CD14-positive monocyte (primary cell): Measurements from ENCODE around the gene STH. TPM values are rescaled to one million over a fixed set of nuclear protein-coding genes. Genes with fewer than 3 reads are reported as not detected.

ENCODE experiments used
- DNase-seq, 3 donors: peaks; one replicate each; pipeline ENCODE4 v3.0.0-alpha.2; 2011 to 2022
- H2AFZ ChIP-seq: 2 replicates; pipeline ENCODE4 v1.6.0; 2012; ENCODE audit warnings: mild to moderate bottlenecking, low read depth, low read length, inconsistent platforms; ENCODE audit not compliant: insufficient read depth, poor library complexity, severe bottlenecking
- H3K27ac ChIP-seq, 2 donors: 1 replicate in 1 of 2; 2 replicates in 1 of 2; pipeline ENCODE4 v1.5.1; 2012 to 2013; ENCODE audit warnings: low read length in 2 of 2, control low read depth in 1 of 2, inconsistent platforms in 1 of 2, low read depth in 1 of 2, mild to moderate bottlenecking in 1 of 2
- H3K27me3 ChIP-seq, 2 donors: one replicate each; pipeline versions ENCODE4 v1.6.0 to v1.6.1; 2011 to 2013; ENCODE audit warnings: low read length in 2 of 2; ENCODE audit not compliant: control insufficient read depth in 2 of 2, insufficient read depth in 2 of 2
- H3K36me3 ChIP-seq, 2 donors: replicated peaks in 1 of 2; 1 replicate in 1 of 2; 2 replicates in 1 of 2; pipeline versions ENCODE4 v1.5.1 to v1.6.1; 2012 to 2013; ENCODE audit warnings: low read length in 2 of 2, control low read depth in 1 of 2, inconsistent platforms in 1 of 2, mild to moderate bottlenecking in 1 of 2; ENCODE audit not compliant: insufficient read depth in 2 of 2, control insufficient read depth in 1 of 2
- H3K4me1 ChIP-seq, 2 donors: 1 replicate in 1 of 2; 2 replicates in 1 of 2; pipeline versions ENCODE4 v1.5.1 to v1.6.1; 2012 to 2013; ENCODE audit warnings: low read length in 2 of 2, control low read depth in 1 of 2, inconsistent platforms in 1 of 2, mild to moderate bottlenecking in 1 of 2, moderate library complexity in 1 of 2; ENCODE audit not compliant: insufficient read depth in 2 of 2, control insufficient read depth in 1 of 2
- H3K4me2 ChIP-seq: replicated peaks from 2 replicates; pipeline ENCODE3; 2012; ENCODE audit warnings: low read length, moderate library complexity, mild to moderate bottlenecking; ENCODE audit not compliant: poor library complexity, severe bottlenecking; ENCODE audit errors: extremely low read depth
- H3K4me3 ChIP-seq, 3 experiments: fragments of 200-600 bp in 1 of 3; sonication (generic) in 1 of 3; replicated peaks in 1 of 3; 1 replicate in 2 of 3; 2 replicates in 1 of 3; pipeline ENCODE4 v1.5.1; 2011 to 2013; ENCODE audit warnings: low read length in 3 of 3, mild to moderate bottlenecking in 3 of 3, control low read depth in 2 of 3, low read depth in 2 of 3, inconsistent platforms in 1 of 3, moderate library complexity in 1 of 3
- H3K79me2 ChIP-seq: 2 replicates; pipeline ENCODE4 v1.6.0; 2012; ENCODE audit warnings: mild to moderate bottlenecking, control low read depth, inconsistent platforms, low read length, moderate library complexity; ENCODE audit not compliant: insufficient read depth
- H3K9ac ChIP-seq: 2 replicates; pipeline ENCODE4 v1.6.0; 2017; ENCODE audit warnings: low read length, mild to moderate bottlenecking; ENCODE audit not compliant: insufficient read depth, poor library complexity, severe bottlenecking
- H3K9me3 ChIP-seq, 2 donors: replicated peaks in 1 of 2; 1 replicate in 1 of 2; 2 replicates in 1 of 2; pipeline versions ENCODE4 v1.5.1 to v1.6.1; 2012 to 2013; ENCODE audit warnings: low read length in 2 of 2, control low read depth in 1 of 2; ENCODE audit not compliant: control insufficient read depth in 1 of 2, insufficient read depth in 1 of 2
- H4K20me1 ChIP-seq: 2 replicates; pipeline ENCODE4 v1.6.0; 2012; ENCODE audit warnings: mild to moderate bottlenecking, low read length, control low read depth, moderate library complexity; ENCODE audit not compliant: insufficient read depth
- H3K27ac Mint-ChIP-seq, 7 donors: one replicate each; pipeline ENCODE4 v1.8.0; 2020; ENCODE audit warnings: mild to moderate bottlenecking in 7 of 7, mixed read lengths in 7 of 7, moderate library complexity in 6 of 7, inconsistent platforms in 2 of 7
- H3K27me3 Mint-ChIP-seq, 3 donors: one replicate each; pipeline ENCODE4 v1.8.0; 2021 to 2022; ENCODE audit warnings: low read depth in 3 of 3, mild to moderate bottlenecking in 3 of 3, mixed read lengths in 3 of 3, moderate library complexity in 3 of 3, inconsistent platforms in 1 of 3
- H3K36me3 Mint-ChIP-seq, 2 donors: one replicate each; pipeline ENCODE4 v1.8.0; 2020; ENCODE audit warnings: mixed read lengths in 2 of 2, inconsistent platforms in 1 of 2, mild to moderate bottlenecking in 1 of 2
- H3K4me1 Mint-ChIP-seq: one replicate; pipeline ENCODE4 v1.8.0; 2020; ENCODE audit warnings: mild to moderate bottlenecking, mixed read lengths
- H3K4me3 Mint-ChIP-seq, 2 donors: one replicate each; pipeline ENCODE4 v1.8.0; 2020; ENCODE audit warnings: mild to moderate bottlenecking in 2 of 2, mixed read lengths in 2 of 2, moderate library complexity in 1 of 2
- H3K9me3 Mint-ChIP-seq, 7 donors: one replicate each; pipeline ENCODE4 v1.8.0; 2020 to 2022; ENCODE audit warnings: mixed read lengths in 7 of 7, mild to moderate bottlenecking in 6 of 7, moderate library complexity in 6 of 7, inconsistent platforms in 2 of 7
- CTCF ChIP-seq: fragments of 200-600 bp; IDR thresholded peaks from one replicate; pipeline ENCODE4 v1.8.0; 2022; ENCODE audit warnings: antibody characterized with exemption, mild to moderate bottlenecking
- WGBS: methylation state at CpG from one replicate; pipeline ENCODE4 v1.1.5; 2013; ENCODE audit warnings: missing lambda C conversion rate; ENCODE audit not compliant: insufficient coverage; 5-methylcytosine and 5-hydroxymethylcytosine counted together
- intact Hi-C, 2 donors: fragments of 100-400 bp; cut with micrococcal nuclease; formaldehyde crosslinking; loops; one replicate each; pipeline versions ENCODE4 v1.15.0 to v1.15.1; 2023
- polyA plus RNA-seq, 3 donors: library from polyadenylated mRNA; depleted of rRNA in 1 of 3; unstranded in 2 of 3; stranded (reverse) in 1 of 3; fragments of 300-500 nt in 2 of 3; fragments of >200 nt in 1 of 3; fragmentation: Illumina TruSeq in 2 of 3; gene quantifications; 1 replicate in 2 of 3; 2 replicates in 1 of 3; pipeline ENCODE4 v1.2.3, GENCODE V29; 2012 to 2021

The STH gene
- polyA plus RNA-seq, 3 donors: not detected

- Mint-ChIP-seq H3K27me3 (peaks cover 6 to 17% (median 8%) of the 10 kb centered on the region in 3 donors), H3K9me3 (no peaks in the 10 kb centered on the region), H3K27ac (no peak overlapping the region), H3K4me3 (no peak overlapping the region), H3K36me3 (no peaks in the 10 kb centered on the region), H3K4me1 (no peaks in the 10 kb centered on the region)
- intact Hi-C loops: no loop called here
- H3K9ac ChIP-seq: no peak overlapping the region
- no peak for DNase-seq
- no peaks in the 10 kb centered on the region for H4K20me1 ChIP-seq
- no peak overlapping the region for H2AFZ ChIP-seq
- TF ChIP-seq CTCF: no peak
- H3K79me2 ChIP-seq: no peaks in the 10 kb centered on the region
- no peaks in the 10 kb centered on the region for H3K27me3 ChIP-seq
- H3K4me2 ChIP-seq: no peak overlapping the region
- no peaks in the 10 kb centered on the region for H3K9me3 ChIP-seq
- no CpG with 5 or more reads among the region's 2 CpGs for WGBS
- H3K4me1 ChIP-seq: no peaks in the 10 kb centered on the region
- H3K4me3 ChIP-seq: no peak overlapping the region
- H3K27ac ChIP-seq: no peak overlapping the region
- no peaks in the 10 kb centered on the region for H3K36me3 ChIP-seq
Measured at GRCh38 chr17:46007461-46007965, 8.5 kb downstream of the STH start.

- Histone ChIP-seq H3K4me1 (no peaks in the 10 kb centered on the region), H3K9ac (no peak overlapping the region), H4K20me1 (no peaks in the 10 kb centered on the region), H3K27me3 (no peaks in the 10 kb centered on the region), H3K79me2 (no peaks in the 10 kb centered on the region), H3K9me3 (no peaks in the 10 kb centered on the region), H3K36me3 (no peaks in the 10 kb centered on the region), H3K4me3 (no peak overlapping the region), H3K27ac (no peak overlapping the region), H2AFZ (no peak overlapping the region), H3K4me2 (no peak overlapping the region)
- Mint-ChIP-seq H3K9me3 (no peaks in the 10 kb centered on the region), H3K27ac (no peak overlapping the region), H3K4me1 (no peaks in the 10 kb centered on the region), H3K36me3 (no peaks in the 10 kb centered on the region), H3K4me3 (no peak overlapping the region), H3K27me3 (peaks cover 6 to 17% (median 8%) of the 10 kb centered on the region in 3 donors)
- WGBS: 94% methylated on average over 5 of the region's 9 CpGs
- no peak for DNase-seq
- TF ChIP-seq CTCF: no peak
- intact Hi-C loops: no loop called here
Measured at GRCh38 chr17:46008591-46008990, 9.5 kb downstream of the STH start.
